Ovary (tissue), 3 donors: ENCODE measurements around the gene SEMA3E.

Source experiments
- CTCF ChIP-seq, 3 donors: fragments of 450-650 bp in 2 of 3; fragments of 200-600 bp in 1 of 3; IDR thresholded peaks; one replicate each; pipeline versions ENCODE4 v1.5.1 to v1.8.0; 2016 to 2022; ENCODE audit warnings: antibody characterized with exemption in 3 of 3, mild to moderate bottlenecking in 1 of 3
- EP300 ChIP-seq: sonication (generic); formaldehyde crosslinking; IDR thresholded peaks from one replicate; pipeline ENCODE4 v1.6.1; 2017; ENCODE audit warnings: antibody characterized with exemption
- POLR2A ChIP-seq: fragments of 450-650 bp; IDR thresholded peaks from one replicate; pipeline ENCODE4 v1.6.1; 2017; ENCODE audit warnings: antibody characterized with exemption, mild to moderate bottlenecking, moderate library complexity
- donor health status: DM: no; HTN: no; CAD: no.

DNA sequence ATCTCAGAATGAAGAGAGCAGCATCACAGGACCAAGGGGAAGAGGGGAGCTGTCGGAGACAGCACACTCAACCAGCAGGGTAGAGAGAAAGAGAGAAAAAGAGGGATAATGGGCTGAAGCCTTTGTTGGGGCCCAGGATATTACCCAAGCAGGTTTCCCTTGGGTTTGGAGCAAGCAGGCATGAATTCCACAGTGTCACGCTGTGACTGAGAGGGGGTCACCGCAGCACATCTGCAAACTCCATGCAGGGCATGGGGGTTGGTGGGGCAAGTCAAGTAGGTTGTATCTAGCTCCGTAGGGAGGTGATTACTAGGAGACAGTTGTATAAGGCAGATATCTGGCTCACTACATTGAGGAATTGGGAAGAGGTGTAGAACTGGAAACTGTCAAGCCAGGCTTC lies 42.2 kb upstream of the SEMA3E start:
- TF ChIP-seq CTCF (IDR thresholded peaks at IDR 0.05) (no peak), EP300 (no peak), POLR2A (no peak)
